Muscle layer of colon (tissue), 2 donors: ENCODE measurements around the gene RPS6KA2.

ENCODE experiments used
- H3K27ac ChIP-seq: one replicate; pipeline ENCODE4 v1.7.0; 2013; ENCODE audit warnings: low read depth, mild to moderate bottlenecking, low read length, moderate library complexity
- H3K27me3 ChIP-seq, 2 donors: one replicate each; pipeline ENCODE4 v1.7.0; 2013; ENCODE audit warnings: low read length in 2 of 2, mild to moderate bottlenecking in 2 of 2; ENCODE audit not compliant: insufficient read depth in 2 of 2, control insufficient read depth in 1 of 2
- H3K36me3 ChIP-seq: one replicate; pipeline ENCODE4 v1.7.0; 2013; ENCODE audit warnings: mild to moderate bottlenecking, low read length; ENCODE audit not compliant: insufficient read depth
- H3K4me1 ChIP-seq: one replicate; pipeline ENCODE4 v1.7.0; 2013; ENCODE audit warnings: mild to moderate bottlenecking, low read length; ENCODE audit not compliant: insufficient read depth
- H3K4me3 ChIP-seq, 2 donors: one replicate each; pipeline ENCODE4 v1.7.0; 2013; ENCODE audit warnings: low read length in 2 of 2, low read depth in 1 of 2, mild to moderate bottlenecking in 1 of 2, moderate library complexity in 1 of 2
- H3K9ac ChIP-seq: one replicate; pipeline ENCODE4 v1.7.0; 2013; ENCODE audit warnings: low read length
- H3K9me3 ChIP-seq: one replicate; pipeline ENCODE4 v1.7.0; 2013; ENCODE audit warnings: mild to moderate bottlenecking, low read length
- donor health status: abdominal sarcoma.
- donor health status: Adenocarcinoma of cecum.

Gene RPS6KA2

GRCh38 chr6:166595949-166596348 lies 31.1 kb downstream of the RPS6KA2 start:
- Histone ChIP-seq H3K9ac (no peak overlapping the region), H3K4me1 (peaks cover 14% of the 10 kb centered on the region), H3K36me3 (no peaks in the 10 kb centered on the region), H3K9me3 (no peaks in the 10 kb centered on the region), H3K27ac (no peak overlapping the region), H3K4me3 (no peak overlapping the region), H3K27me3 (no peaks in the 10 kb centered on the region)

- H3K27me3 ChIP-seq = no peaks in the 10 kb centered on the region
- no peak overlapping the region for H3K9ac ChIP-seq
- peaks cover 14% of the 10 kb centered on the region for H3K4me1 ChIP-seq
- H3K36me3 ChIP-seq = no peaks in the 10 kb centered on the region
- no peak overlapping the region for H3K27ac ChIP-seq
- H3K9me3 ChIP-seq = no peaks in the 10 kb centered on the region
- H3K4me3 ChIP-seq = no peak overlapping the region
Measured at GRCh38 chr6:166595061-166595780, 31.8 kb downstream of the RPS6KA2 start.

- no peaks in the 10 kb centered on the region for H3K36me3 ChIP-seq
- H3K9me3 ChIP-seq = no peaks in the 10 kb centered on the region
- H3K4me3 ChIP-seq = no peak overlapping the region
- peaks cover 14% of the 10 kb centered on the region for H3K4me1 ChIP-seq
- H3K27ac ChIP-seq = no peak overlapping the region
- H3K27me3 ChIP-seq = no peaks in the 10 kb centered on the region
- H3K9ac ChIP-seq = no peak overlapping the region
Measured at GRCh38 chr6:166592821-166593220, 34.2 kb downstream of the RPS6KA2 start.

- H3K9me3 ChIP-seq = no peaks in the 10 kb centered on the region
- peaks cover 14% of the 10 kb centered on the region for H3K4me1 ChIP-seq
- no peaks in the 10 kb centered on the region for H3K36me3 ChIP-seq
- no peak overlapping the region for H3K9ac ChIP-seq
- no peak overlapping the region for H3K4me3 ChIP-seq
- H3K27me3 ChIP-seq = no peaks in the 10 kb centered on the region
- H3K27ac ChIP-seq = no peak overlapping the region
Measured at GRCh38 chr6:166591961-166592520, 35.0 kb downstream of the RPS6KA2 start.

- Histone ChIP-seq H3K27ac (no peak overlapping the region), H3K4me1 (peaks cover 14% of the 10 kb centered on the region), H3K36me3 (no peaks in the 10 kb centered on the region), H3K4me3 (no peak overlapping the region), H3K9ac (no peak overlapping the region), H3K27me3 (no peaks in the 10 kb centered on the region), H3K9me3 (no peaks in the 10 kb centered on the region)
Measured at GRCh38 chr6:166591026-166591425, 36.0 kb downstream of the RPS6KA2 start.

GRCh38 chr6:166589786-166590574 lies 37.1 kb downstream of the RPS6KA2 start:
- Histone ChIP-seq H3K4me3 (no peak overlapping the region), H3K9ac (no peak overlapping the region), H3K27ac (no peak overlapping the region), H3K4me1 (peaks cover 8% of the 10 kb centered on the region), H3K9me3 (no peaks in the 10 kb centered on the region), H3K27me3 (no peaks in the 10 kb centered on the region), H3K36me3 (no peaks in the 10 kb centered on the region)

- H3K4me3 ChIP-seq = no peak overlapping the region
- no peaks in the 10 kb centered on the region for H3K27me3 ChIP-seq
- H3K4me1 ChIP-seq = peaks cover 8% of the 10 kb centered on the region
- H3K36me3 ChIP-seq = no peaks in the 10 kb centered on the region
- no peak overlapping the region for H3K27ac ChIP-seq
- no peak overlapping the region for H3K9ac ChIP-seq
- H3K9me3 ChIP-seq = no peaks in the 10 kb centered on the region
Measured at GRCh38 chr6:166589337-166589731, 37.7 kb downstream of the RPS6KA2 start.

- peaks cover 12% of the 10 kb centered on the region for H3K4me1 ChIP-seq
- H3K27me3 ChIP-seq = no peaks in the 10 kb centered on the region
- no peak overlapping the region for H3K9ac ChIP-seq
- no peak overlapping the region for H3K4me3 ChIP-seq
- no peaks in the 10 kb centered on the region for H3K9me3 ChIP-seq
- H3K36me3 ChIP-seq = no peaks in the 10 kb centered on the region
- H3K27ac ChIP-seq = no peak overlapping the region
Measured at GRCh38 chr6:166588691-166589336, 38.2 kb downstream of the RPS6KA2 start.

- H3K4me1 ChIP-seq = peaks cover 14% of the 10 kb centered on the region
Measured at GRCh38 chr6:166587631-166588413, 39.2 kb downstream of the RPS6KA2 start.

GRCh38 chr6:166586424-166587156 lies 40.5 kb downstream of the RPS6KA2 start, which contains the start of gene RAMACL:
RAMACL (minus strand) TSS chr6:166586678; CDS start chr6:166586477, 201 bp downstream.
- no peak within 1 kb of the TSS for H3K4me3 ChIP-seq
- no peaks in the 10 kb centered on the region for H3K9me3 ChIP-seq
- no peak within 1 kb of the TSS for H3K9ac ChIP-seq
- H3K36me3 ChIP-seq = no peaks in the 10 kb centered on the region
- H3K27ac ChIP-seq = no peak within 1 kb of the TSS
- H3K27me3 ChIP-seq = no peaks in the 10 kb centered on the region
- H3K4me1 ChIP-seq = peaks cover 14% of the 10 kb centered on the region

More at GRCh38 chr6:166587631-166588413, 39.2 kb downstream of the RPS6KA2 start:
- no peak overlapping the region for H3K9ac ChIP-seq
- H3K4me3 ChIP-seq = no peak overlapping the region
- H3K9me3 ChIP-seq = no peaks in the 10 kb centered on the region
- H3K27ac ChIP-seq = no peak overlapping the region
- no peaks in the 10 kb centered on the region for H3K27me3 ChIP-seq
- H3K36me3 ChIP-seq = no peaks in the 10 kb centered on the region
